ENCODE measurements around the gene TARS1. TPM values are rescaled to one million over a fixed set of nuclear protein-coding genes. Genes with fewer than 3 reads are reported as not detected.

TARS1 gene
- total and polyA plus RNA-seq, 2 of the 8 experiments (the other 6 are each of a cell fraction or from before 2014, with no cell fraction given), result 94.4 to 445 TPM

DNA sequence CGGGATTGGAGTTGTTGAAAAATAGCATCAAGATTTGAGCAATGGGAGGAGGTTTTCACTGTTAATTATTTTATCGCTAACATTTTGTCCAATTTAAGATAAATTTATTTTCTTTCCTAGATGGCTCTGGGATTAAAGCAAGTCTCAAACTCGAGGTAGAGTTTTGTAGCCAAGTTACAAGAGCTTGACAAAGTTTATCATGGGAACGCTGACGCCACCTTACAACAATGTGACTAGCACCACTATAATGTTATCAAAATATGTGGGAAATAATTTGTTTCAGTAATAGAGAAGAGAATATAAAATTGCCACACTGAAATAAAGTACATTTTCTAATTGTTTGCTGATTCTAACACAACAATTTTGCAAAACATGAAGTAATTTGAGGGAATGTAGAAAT, 19.8 kb upstream of the TARS1 start:
- Histone ChIP-seq H4K8ac (ENCODE audit: extremely low read depth, insufficient read depth, low read length) (no peak overlapping the region), H3K36me3 (ENCODE audit: control insufficient read depth in 2 of 4, insufficient read depth in 4 of 4, low read length in 3 of 4) (no peaks in the 10 kb centered on the region), H3K27me3 (replicated peaks in 1 of 4; ENCODE audit: control insufficient read depth in 3 of 4, extremely low read depth in 1 of 4, insufficient read depth in 3 of 4, low read length in 3 of 4) (no peaks in the 10 kb centered on the region), H3K4me1 (replicated peaks in 1 of 4; ENCODE audit: control insufficient read depth in 3 of 4, insufficient read depth in 4 of 4, low read length in 3 of 4) (no peaks in the 10 kb centered on the region), H3K4me2 (ENCODE audit: insufficient read depth in 1 of 2, low read depth in 2 of 2, low read length in 2 of 2) (no peak overlapping the region), H3K56ac (replicated peaks; ENCODE audit: insufficient read length, low read depth, low read length) (no peak overlapping the region), H4K5ac (ENCODE audit: insufficient read length, low read depth, low read length) (no peak overlapping the region), H2AK5ac (ENCODE audit: low read depth, low read length) (no peak overlapping the region), H3K4me3 (ENCODE audit: extremely low read depth in 1 of 4, insufficient read depth in 2 of 4, low read depth in 3 of 4, low read length in 4 of 4) (no peak overlapping the region), H2BK20ac (ENCODE audit: low read length) (no peak overlapping the region), H3K18ac (ENCODE audit: extremely low read depth, low read length) (no peak overlapping the region), H3K79me2 (ENCODE audit: control insufficient read depth in 1 of 2, insufficient read depth in 2 of 2, low read length in 2 of 2) (no peaks in the 10 kb centered on the region), H3K23me2 (ENCODE audit: low read depth, low read length) (no peaks in the 10 kb centered on the region), H2BK12ac (ENCODE audit: low read depth, low read length) (no peak overlapping the region), H4K20me1 (replicated peaks in 1 of 2; ENCODE audit: control insufficient read depth in 1 of 2, insufficient read depth in 2 of 2, low read length in 2 of 2) (no peaks in the 10 kb centered on the region), H3K9ac (replicated peaks in 1 of 4; ENCODE audit: extremely low read depth in 1 of 4, low read depth in 3 of 4, low read length in 3 of 4) (no peak overlapping the region), H2BK15ac (ENCODE audit: low read length) (no peak overlapping the region), H3K14ac (ENCODE audit: insufficient read length) (no peak overlapping the region), H3K4ac (replicated peaks; ENCODE audit: insufficient read length, low read depth, low read length) (no peak overlapping the region), H3K23ac (ENCODE audit: insufficient read length) (no peak overlapping the region), H2AFZ (ENCODE audit: low read length) (no peak overlapping the region), H2BK5ac (ENCODE audit: low read depth, low read length) (no peak overlapping the region), H2BK120ac (replicated peaks; ENCODE audit: low read depth, low read length) (no peak overlapping the region), H3K27ac (ENCODE audit: low read depth, low read length) (no peak overlapping the region), H4K91ac (replicated peaks; ENCODE audit: insufficient read length, low read length) (no peak overlapping the region), H3K79me1 (ENCODE audit: low read depth, low read length) (no peaks in the 10 kb centered on the region), H3K9me3 (ENCODE audit: insufficient read depth in 2 of 2, low read depth in 1 of 2, low read length in 1 of 2) (no peaks in the 10 kb centered on the region)
- FAIRE-seq (no peak), DNase-seq (ENCODE audit: low read depth in 1 of 2, low spot score in 2 of 2) (no peak)
- ChIA-PET POLR2A (ENCODE audit: partially characterized antibody) (no interaction called here), CTCF (ENCODE audit: partially characterized antibody) (interaction anchor here (0.9 to 1.8 kb wide), 2 partner anchors 10 to 504 kb away, joined by 4 to 5 read pairs; no protein-coding TSS in a partner anchor)
- WGBS, 2 experiments (ENCODE audit: extremely low coverage in 1 of 2, insufficient coverage in 1 of 2, insufficient read length in 1 of 2, insufficient replicate concordance in 2 of 2, low coverage in 1 of 2, low lambda C conversion rate in 2 of 2, missing lambda C conversion rate in 1 of 2), result 85% methylated on average over 5 of the region's 5 CpGs; no CpG with 5 or more reads in 1 of the 2 experiments
- TF ChIP-seq NRF1 (IDR thresholded peaks at IDR 0.05; ENCODE audit: low read depth, low read length) (no peak), SIRT6 (IDR thresholded peaks at IDR 0.05; ENCODE audit: low read length) (no peak), NANOG (IDR thresholded peaks at IDR 0.05; ENCODE audit: insufficient read depth, low read depth, low read length, poor library complexity, severe bottlenecking) (no peak), KDM4A (IDR thresholded peaks at IDR 0.05; ENCODE audit: low read depth, low read length, severe bottlenecking) (no peak), CTBP2 (IDR thresholded peaks at IDR 0.05; ENCODE audit: borderline replicate concordance, insufficient read depth, insufficient read length, low read length) (no peak), JUN (IDR thresholded peaks at IDR 0.05; ENCODE audit: low read depth, low read length) (no peak), SIX5 (IDR thresholded peaks at IDR 0.05; ENCODE audit: low read depth, low read length) (no peak), TAF1 (IDR thresholded peaks at IDR 0.05; ENCODE audit: low read depth, low read length) (no peak)
- TF ChIP-seq, protein P1, sequence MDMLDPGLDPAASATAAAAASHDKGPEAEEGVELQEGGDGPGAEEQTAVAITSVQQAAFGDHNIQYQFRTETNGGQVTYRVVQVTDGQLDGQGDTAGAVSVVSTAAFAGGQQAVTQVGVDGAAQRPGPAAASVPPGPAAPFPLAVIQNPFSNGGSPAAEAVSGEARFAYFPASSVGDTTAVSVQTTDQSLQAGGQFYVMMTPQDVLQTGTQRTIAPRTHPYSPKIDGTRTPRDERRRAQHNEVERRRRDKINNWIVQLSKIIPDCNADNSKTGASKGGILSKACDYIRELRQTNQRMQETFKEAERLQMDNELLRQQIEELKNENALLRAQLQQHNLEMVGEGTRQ (IDR thresholded peaks at IDR 0.05; ENCODE audit: low read length), result no peak
